ENCODE measurements around the gene SORBS2. TPM values are rescaled to one million over a fixed set of nuclear protein-coding genes. Genes with fewer than 3 reads are reported as not detected.

Gene SORBS2
- total and polyA plus RNA-seq, 2 of the 8 experiments (the other 6 are each of a cell fraction or from before 2014, with no cell fraction given), result 73.0 to 87.1 TPM

GRCh38 chr4:185786422-185786821 is 25.6 kb downstream of the SORBS2 start:
- Histone ChIP-seq H3K23me2 (ENCODE audit: low read depth, low read length) (no peaks in the 10 kb centered on the region), H2BK15ac (ENCODE audit: low read length) (no peak overlapping the region), H2BK5ac (ENCODE audit: low read depth, low read length) (no peak overlapping the region), H3K4me2 (ENCODE audit: insufficient read depth in 1 of 2, low read depth in 2 of 2, low read length in 2 of 2) (no peak overlapping the region), H3K36me3 (ENCODE audit: control insufficient read depth in 2 of 4, insufficient read depth in 4 of 4, low read length in 3 of 4) (no peaks in the 10 kb centered on the region), H3K18ac (ENCODE audit: extremely low read depth, low read length) (no peak overlapping the region), H3K14ac (ENCODE audit: insufficient read length) (no peak overlapping the region), H2BK12ac (ENCODE audit: low read depth, low read length) (no peak overlapping the region), H2AFZ (ENCODE audit: low read length) (no peak overlapping the region), H2BK120ac (replicated peaks; ENCODE audit: low read depth, low read length) (no peak overlapping the region), H3K79me2 (ENCODE audit: control insufficient read depth in 1 of 2, insufficient read depth in 2 of 2, low read length in 2 of 2) (no peaks in the 10 kb centered on the region), H4K5ac (ENCODE audit: insufficient read length, low read depth, low read length) (no peak overlapping the region), H3K4me1 (replicated peaks in 1 of 4; ENCODE audit: control insufficient read depth in 3 of 4, insufficient read depth in 4 of 4, low read length in 3 of 4) (peaks cover 0 to 5% (median 0%) of the 10 kb centered on the region in 4 experiments; a peak in 1 of 7 replicates), H3K4ac (replicated peaks; ENCODE audit: insufficient read length, low read depth, low read length) (no peak overlapping the region), H3K27me3 (replicated peaks in 1 of 4; ENCODE audit: control insufficient read depth in 3 of 4, extremely low read depth in 1 of 4, insufficient read depth in 3 of 4, low read length in 3 of 4) (no peaks in the 10 kb centered on the region; a peak in 1 of 7 replicates), H2AK5ac (ENCODE audit: low read depth, low read length) (no peak overlapping the region), H3K9me3 (ENCODE audit: insufficient read depth in 2 of 2, low read depth in 1 of 2, low read length in 1 of 2) (no peaks in the 10 kb centered on the region), H3K27ac (ENCODE audit: low read depth, low read length) (no peak overlapping the region), H4K8ac (ENCODE audit: extremely low read depth, insufficient read depth, low read length) (no peak overlapping the region), H4K91ac (replicated peaks; ENCODE audit: insufficient read length, low read length) (no peak overlapping the region), H3K79me1 (ENCODE audit: low read depth, low read length) (no peaks in the 10 kb centered on the region), H3K9ac (replicated peaks in 1 of 4; ENCODE audit: extremely low read depth in 1 of 4, low read depth in 3 of 4, low read length in 3 of 4) (no peak overlapping the region), H2BK20ac (ENCODE audit: low read length) (no peak overlapping the region), H3K4me3 (ENCODE audit: extremely low read depth in 1 of 4, insufficient read depth in 2 of 4, low read depth in 3 of 4, low read length in 4 of 4) (no peak overlapping the region), H3K23ac (ENCODE audit: insufficient read length) (no peak overlapping the region), H4K20me1 (replicated peaks in 1 of 2; ENCODE audit: control insufficient read depth in 1 of 2, insufficient read depth in 2 of 2, low read length in 2 of 2) (no peaks in the 10 kb centered on the region), H3K56ac (replicated peaks; ENCODE audit: insufficient read length, low read depth, low read length) (no peak overlapping the region)
- WGBS, 2 experiments (ENCODE audit: extremely low coverage in 1 of 2, insufficient coverage in 1 of 2, insufficient read length in 1 of 2, insufficient replicate concordance in 2 of 2, low coverage in 1 of 2, low lambda C conversion rate in 2 of 2, missing lambda C conversion rate in 1 of 2), result 89% methylated on average over 6 of the region's 6 CpGs; no CpG with 5 or more reads in 1 of the 2 experiments
- ChIA-PET POLR2A (ENCODE audit: partially characterized antibody) (no interaction called here), CTCF (ENCODE audit: partially characterized antibody) (no interaction called here)
- FAIRE-seq (no peak), DNase-seq (ENCODE audit: low read depth in 1 of 2, low spot score in 2 of 2) (no peak)
- TF ChIP-seq JUN (IDR thresholded peaks at IDR 0.05; ENCODE audit: low read depth, low read length) (no peak), SAP30 (IDR thresholded peaks at IDR 0.05; ENCODE audit: insufficient read depth, insufficient replicate concordance, low read length) (no peak), RNF2 (IDR thresholded peaks at IDR 0.05; ENCODE audit: borderline replicate concordance, low read depth, low read length, missing control alignments, poor library complexity, severe bottlenecking) (no peak), CBX5 (IDR thresholded peaks at IDR 0.05; ENCODE audit: low read depth, low read length) (no peak)
